CD14-positive monocyte (primary cell): ENCODE measurements around the gene TUSC2. TPM values are rescaled to one million over a fixed set of nuclear protein-coding genes. Genes with fewer than 3 reads are reported as not detected.

Experiments
- DNase-seq, 3 donors: peaks; one replicate each; pipeline ENCODE4 v3.0.0-alpha.2; 2011 to 2022
- H2AFZ ChIP-seq: 2 replicates; pipeline ENCODE4 v1.6.0; 2012; ENCODE audit warnings: mild to moderate bottlenecking, low read depth, low read length, inconsistent platforms; ENCODE audit not compliant: insufficient read depth, poor library complexity, severe bottlenecking
- H3K27ac ChIP-seq, 2 donors: 1 replicate in 1 of 2; 2 replicates in 1 of 2; pipeline ENCODE4 v1.5.1; 2012 to 2013; ENCODE audit warnings: low read length in 2 of 2, control low read depth in 1 of 2, inconsistent platforms in 1 of 2, low read depth in 1 of 2, mild to moderate bottlenecking in 1 of 2
- H3K27me3 ChIP-seq, 2 donors: one replicate each; pipeline versions ENCODE4 v1.6.0 to v1.6.1; 2011 to 2013; ENCODE audit warnings: low read length in 2 of 2; ENCODE audit not compliant: control insufficient read depth in 2 of 2, insufficient read depth in 2 of 2
- H3K36me3 ChIP-seq, 2 donors: replicated peaks in 1 of 2; 1 replicate in 1 of 2; 2 replicates in 1 of 2; pipeline versions ENCODE4 v1.5.1 to v1.6.1; 2012 to 2013; ENCODE audit warnings: low read length in 2 of 2, control low read depth in 1 of 2, inconsistent platforms in 1 of 2, mild to moderate bottlenecking in 1 of 2; ENCODE audit not compliant: insufficient read depth in 2 of 2, control insufficient read depth in 1 of 2
- H3K4me1 ChIP-seq, 2 donors: 1 replicate in 1 of 2; 2 replicates in 1 of 2; pipeline versions ENCODE4 v1.5.1 to v1.6.1; 2012 to 2013; ENCODE audit warnings: low read length in 2 of 2, control low read depth in 1 of 2, inconsistent platforms in 1 of 2, mild to moderate bottlenecking in 1 of 2, moderate library complexity in 1 of 2; ENCODE audit not compliant: insufficient read depth in 2 of 2, control insufficient read depth in 1 of 2
- H3K4me2 ChIP-seq: replicated peaks from 2 replicates; pipeline ENCODE3; 2012; ENCODE audit warnings: low read length, moderate library complexity, mild to moderate bottlenecking; ENCODE audit not compliant: poor library complexity, severe bottlenecking; ENCODE audit errors: extremely low read depth
- H3K4me3 ChIP-seq, 3 experiments: fragments of 200-600 bp in 1 of 3; sonication (generic) in 1 of 3; replicated peaks in 1 of 3; 1 replicate in 2 of 3; 2 replicates in 1 of 3; pipeline ENCODE4 v1.5.1; 2011 to 2013; ENCODE audit warnings: low read length in 3 of 3, mild to moderate bottlenecking in 3 of 3, control low read depth in 2 of 3, low read depth in 2 of 3, inconsistent platforms in 1 of 3, moderate library complexity in 1 of 3
- H3K79me2 ChIP-seq: 2 replicates; pipeline ENCODE4 v1.6.0; 2012; ENCODE audit warnings: mild to moderate bottlenecking, control low read depth, inconsistent platforms, low read length, moderate library complexity; ENCODE audit not compliant: insufficient read depth
- H3K9ac ChIP-seq: 2 replicates; pipeline ENCODE4 v1.6.0; 2017; ENCODE audit warnings: low read length, mild to moderate bottlenecking; ENCODE audit not compliant: insufficient read depth, poor library complexity, severe bottlenecking
- H3K9me3 ChIP-seq, 2 donors: replicated peaks in 1 of 2; 1 replicate in 1 of 2; 2 replicates in 1 of 2; pipeline versions ENCODE4 v1.5.1 to v1.6.1; 2012 to 2013; ENCODE audit warnings: low read length in 2 of 2, control low read depth in 1 of 2; ENCODE audit not compliant: control insufficient read depth in 1 of 2, insufficient read depth in 1 of 2
- H4K20me1 ChIP-seq: 2 replicates; pipeline ENCODE4 v1.6.0; 2012; ENCODE audit warnings: mild to moderate bottlenecking, low read length, control low read depth, moderate library complexity; ENCODE audit not compliant: insufficient read depth
- H3K27ac Mint-ChIP-seq, 7 donors: one replicate each; pipeline ENCODE4 v1.8.0; 2020; ENCODE audit warnings: mild to moderate bottlenecking in 7 of 7, mixed read lengths in 7 of 7, moderate library complexity in 6 of 7, inconsistent platforms in 2 of 7
- H3K27me3 Mint-ChIP-seq, 3 donors: one replicate each; pipeline ENCODE4 v1.8.0; 2021 to 2022; ENCODE audit warnings: low read depth in 3 of 3, mild to moderate bottlenecking in 3 of 3, mixed read lengths in 3 of 3, moderate library complexity in 3 of 3, inconsistent platforms in 1 of 3
- H3K36me3 Mint-ChIP-seq, 2 donors: one replicate each; pipeline ENCODE4 v1.8.0; 2020; ENCODE audit warnings: mixed read lengths in 2 of 2, inconsistent platforms in 1 of 2, mild to moderate bottlenecking in 1 of 2
- H3K4me1 Mint-ChIP-seq: one replicate; pipeline ENCODE4 v1.8.0; 2020; ENCODE audit warnings: mild to moderate bottlenecking, mixed read lengths
- H3K4me3 Mint-ChIP-seq, 2 donors: one replicate each; pipeline ENCODE4 v1.8.0; 2020; ENCODE audit warnings: mild to moderate bottlenecking in 2 of 2, mixed read lengths in 2 of 2, moderate library complexity in 1 of 2
- H3K9me3 Mint-ChIP-seq, 7 donors: one replicate each; pipeline ENCODE4 v1.8.0; 2020 to 2022; ENCODE audit warnings: mixed read lengths in 7 of 7, mild to moderate bottlenecking in 6 of 7, moderate library complexity in 6 of 7, inconsistent platforms in 2 of 7
- WGBS: methylation state at CpG from one replicate; pipeline ENCODE4 v1.1.5; 2013; ENCODE audit warnings: missing lambda C conversion rate; ENCODE audit not compliant: insufficient coverage; 5-methylcytosine and 5-hydroxymethylcytosine counted together
- intact Hi-C, 2 donors: fragments of 100-400 bp; cut with micrococcal nuclease; formaldehyde crosslinking; loops; one replicate each; pipeline versions ENCODE4 v1.15.0 to v1.15.1; 2023
- polyA plus RNA-seq, 3 donors: library from polyadenylated mRNA; depleted of rRNA in 1 of 3; unstranded in 2 of 3; stranded (reverse) in 1 of 3; fragments of 300-500 nt in 2 of 3; fragments of >200 nt in 1 of 3; fragmentation: Illumina TruSeq in 2 of 3; gene quantifications; 1 replicate in 2 of 3; 2 replicates in 1 of 3; pipeline ENCODE4 v1.2.3, GENCODE V29; 2012 to 2021
- TF ChIP-seq, protein P1 (sequence below): fragments of 200-600 bp; IDR thresholded peaks from one replicate; pipeline ENCODE4 v1.8.0; 2022; ENCODE audit warnings: antibody characterized with exemption, mild to moderate bottlenecking

TUSC2 gene
- polyA plus RNA-seq, 3 donors = 22.6 to 55.7 (median 47.0) TPM

DNA sequence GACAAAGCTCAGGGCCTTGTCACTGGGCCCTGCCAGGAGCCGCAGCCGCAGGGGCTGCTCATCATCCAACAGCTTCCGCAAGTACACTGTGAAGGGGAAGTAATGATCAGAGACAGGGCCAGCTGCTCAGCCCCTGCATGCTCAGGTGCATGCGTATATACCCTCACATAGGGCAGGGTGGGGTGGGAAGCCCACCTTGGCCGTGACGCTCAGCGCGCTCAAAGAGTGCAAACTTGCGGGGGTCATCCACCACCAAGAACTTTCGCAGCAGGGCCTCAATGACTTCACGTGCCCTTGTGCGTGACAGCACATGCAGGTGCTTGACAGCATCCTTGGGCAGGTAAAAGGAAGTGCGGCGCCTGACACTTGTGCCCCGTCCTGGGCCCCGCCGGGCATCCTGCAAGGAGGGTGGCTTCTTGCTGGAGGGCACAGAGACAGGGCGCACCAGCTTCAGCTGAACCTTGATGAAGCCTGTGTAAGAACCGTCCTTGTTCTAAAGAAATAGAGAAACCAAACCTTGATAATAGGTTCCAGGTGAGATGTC, 3.4 kb upstream of the TUSC2 start:
- TF ChIP-seq, protein P1, sequence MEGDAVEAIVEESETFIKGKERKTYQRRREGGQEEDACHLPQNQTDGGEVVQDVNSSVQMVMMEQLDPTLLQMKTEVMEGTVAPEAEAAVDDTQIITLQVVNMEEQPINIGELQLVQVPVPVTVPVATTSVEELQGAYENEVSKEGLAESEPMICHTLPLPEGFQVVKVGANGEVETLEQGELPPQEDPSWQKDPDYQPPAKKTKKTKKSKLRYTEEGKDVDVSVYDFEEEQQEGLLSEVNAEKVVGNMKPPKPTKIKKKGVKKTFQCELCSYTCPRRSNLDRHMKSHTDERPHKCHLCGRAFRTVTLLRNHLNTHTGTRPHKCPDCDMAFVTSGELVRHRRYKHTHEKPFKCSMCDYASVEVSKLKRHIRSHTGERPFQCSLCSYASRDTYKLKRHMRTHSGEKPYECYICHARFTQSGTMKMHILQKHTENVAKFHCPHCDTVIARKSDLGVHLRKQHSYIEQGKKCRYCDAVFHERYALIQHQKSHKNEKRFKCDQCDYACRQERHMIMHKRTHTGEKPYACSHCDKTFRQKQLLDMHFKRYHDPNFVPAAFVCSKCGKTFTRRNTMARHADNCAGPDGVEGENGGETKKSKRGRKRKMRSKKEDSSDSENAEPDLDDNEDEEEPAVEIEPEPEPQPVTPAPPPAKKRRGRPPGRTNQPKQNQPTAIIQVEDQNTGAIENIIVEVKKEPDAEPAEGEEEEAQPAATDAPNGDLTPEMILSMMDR = no peak
- Histone ChIP-seq H2AFZ (no peak overlapping the region), H3K9ac (no peak overlapping the region), H4K20me1 (peaks cover 88% of the 10 kb centered on the region), H3K36me3 (peaks cover 45 to 69% of the 10 kb centered on the region in 2 donors), H3K79me2 (peaks cover 77% of the 10 kb centered on the region), H3K27ac (peak overlapping the region in 1 of 2 donors; percentile 11), H3K4me1 (peaks cover 45 to 52% of the 10 kb centered on the region in 2 donors), H3K4me3 (no peak overlapping the region), H3K9me3 (no peaks in the 10 kb centered on the region), H3K27me3 (no peaks in the 10 kb centered on the region), H3K4me2 (no peak overlapping the region)
- peaks cover 0 to 1% (median 0%) of the 10 kb centered on the region in 3 donors for H3K27me3 Mint-ChIP-seq
- no peak overlapping the region for H3K4me3 Mint-ChIP-seq
- DNase-seq = no peak
- intact Hi-C loops = no loop called here
- H3K9me3 Mint-ChIP-seq = no peaks in the 10 kb centered on the region
- H3K4me1 Mint-ChIP-seq = peaks cover 44% of the 10 kb centered on the region
- H3K36me3 Mint-ChIP-seq = peaks cover 47 to 76% of the 10 kb centered on the region in 2 donors
- WGBS = 96% methylated on average over 12 of the region's 19 CpGs
- no peak overlapping the region for H3K27ac Mint-ChIP-seq

DNA sequence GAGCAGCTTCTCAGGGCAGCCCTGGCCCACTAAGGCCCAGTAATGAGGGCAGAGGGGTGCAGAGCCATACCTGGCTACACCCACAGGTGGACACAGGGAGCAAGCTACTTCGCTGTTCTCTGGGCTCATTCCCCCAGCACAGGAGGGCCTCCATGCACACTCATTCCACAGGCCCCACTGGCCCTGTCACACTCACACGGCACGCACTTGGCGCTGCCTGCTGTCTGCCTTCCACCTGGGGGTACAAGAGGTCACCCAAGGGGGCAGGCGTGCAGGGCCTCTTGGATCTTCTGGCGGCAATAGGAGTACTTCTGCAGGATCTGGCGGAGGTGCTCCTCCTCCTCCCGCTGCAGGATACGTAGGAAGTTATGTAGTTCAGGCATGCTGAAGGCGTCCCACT, 2.3 kb upstream of the TUSC2 start:
- Histone ChIP-seq H3K4me3 (no peak overlapping the region), H3K9me3 (no peaks in the 10 kb centered on the region), H3K9ac (no peak overlapping the region), H3K4me1 (peaks cover 46 to 50% of the 10 kb centered on the region in 2 donors), H3K79me2 (peaks cover 74% of the 10 kb centered on the region), H3K4me2 (no peak overlapping the region), H4K20me1 (peaks cover 77% of the 10 kb centered on the region), H3K27ac (peak overlapping the region in 1 of 2 donors; percentile 39), H3K36me3 (peaks cover 38 to 64% of the 10 kb centered on the region in 2 donors), H2AFZ (no peak overlapping the region), H3K27me3 (no peaks in the 10 kb centered on the region)
- TF ChIP-seq, protein P1 = no peak
- Mint-ChIP-seq H3K27ac (peak overlapping the region in 2 of 7 donors; percentile 25 to 70), H3K27me3 (peaks cover 0 to 1% (median 0%) of the 10 kb centered on the region in 3 donors), H3K4me1 (peaks cover 45% of the 10 kb centered on the region), H3K36me3 (peaks cover 44 to 72% of the 10 kb centered on the region in 2 donors), H3K9me3 (no peaks in the 10 kb centered on the region), H3K4me3 (no peak overlapping the region)
- DNase-seq = no peak
- intact Hi-C loops = no loop called here
- 97% methylated on average over 5 of the region's 10 CpGs for WGBS
